K562 (cell line): ENCODE results near the gene RBM15. TPM values are rescaled to one million over a fixed set of nuclear protein-coding genes. Genes with fewer than 3 reads are reported as not detected.

ENCODE experiments used
- RBM22 ChIP-seq: fragments of 200-400 bp; formaldehyde crosslinking; IDR thresholded peaks from 2 replicates; pipeline ENCODE4 v1.6.1; 2018; ENCODE audit warnings: low read length, low read depth; ENCODE audit not compliant: poor library complexity, severe bottlenecking
- SIRT6 ChIP-seq: IDR thresholded peaks from one replicate; pipeline ENCODE4 v1.6.1; 2012; ENCODE audit warnings: low read depth, mild to moderate bottlenecking, control low read depth, inconsistent platforms, low read length, moderate library complexity
- ZNF592 ChIP-seq: fragments of 450-650 bp; IDR thresholded peaks from 2 replicates; pipeline ENCODE4 v1.6.1; 2017; ENCODE audit warnings: antibody characterized with exemption, mild to moderate bottlenecking
- ZNF77 ChIP-seq: fragments of 250-450 bp; sonication (Bioruptor Pico); IDR thresholded peaks from 2 replicates; pipeline ENCODE4 v1.5.0; 2020
- polyA plus RNA-seq, 8 experiments: library from polyadenylated mRNA; depleted of rRNA in 4 of 8; stranded (reverse) in 5 of 8; unstranded in 3 of 8; fragments of >200 nt; fragmentation: Nextera tagmentation in 2 of 8; fragmentation: Illumina TruSeq in 1 of 8; extraction: Ambion mirVana in 2 of 8; extraction: Trizol in 1 of 8; gene quantifications; 2 replicates each; pipeline versions ENCODE4 v1.2.1 to v1.2.3, GENCODE V29; 2011 to 2014; ENCODE audit warnings: inconsistent platforms in 1 of 8, missing spikeins in 1 of 8
- total RNA-seq, 7 experiments: library from RNA; depleted of rRNA in 6 of 7; stranded (reverse); fragments of >200 nt in 6 of 7; fragmentation: Illumina TruSeq in 2 of 7; extraction: Trizol in 2 of 7; gene quantifications; 2 replicates each; pipeline versions ENCODE4 v1.2.1 to v1.2.3, GENCODE V29; 2011 to 2021; ENCODE audit warnings: low replicate concordance in 1 of 7
- TF ChIP-seq, protein P1 (sequence below): fragments of 450-650 bp; IDR thresholded peaks from 2 replicates; pipeline ENCODE4 v1.6.1; 2016; ENCODE audit warnings: borderline replicate concordance
- TF ChIP-seq, protein P2 (sequence below): fragments of 450-650 bp; IDR thresholded peaks from 2 replicates; pipeline ENCODE4 v1.6.1; 2016; ENCODE audit warnings: mild to moderate bottlenecking, moderate library complexity

Gene RBM15
- total and polyA plus RNA-seq, 9 of the 15 experiments (the other 6 are each of a cell fraction or from before 2014, with no cell fraction given), result 2.4 to 63.4 (median 28.2) TPM

- TF ChIP-seq, protein P1, sequence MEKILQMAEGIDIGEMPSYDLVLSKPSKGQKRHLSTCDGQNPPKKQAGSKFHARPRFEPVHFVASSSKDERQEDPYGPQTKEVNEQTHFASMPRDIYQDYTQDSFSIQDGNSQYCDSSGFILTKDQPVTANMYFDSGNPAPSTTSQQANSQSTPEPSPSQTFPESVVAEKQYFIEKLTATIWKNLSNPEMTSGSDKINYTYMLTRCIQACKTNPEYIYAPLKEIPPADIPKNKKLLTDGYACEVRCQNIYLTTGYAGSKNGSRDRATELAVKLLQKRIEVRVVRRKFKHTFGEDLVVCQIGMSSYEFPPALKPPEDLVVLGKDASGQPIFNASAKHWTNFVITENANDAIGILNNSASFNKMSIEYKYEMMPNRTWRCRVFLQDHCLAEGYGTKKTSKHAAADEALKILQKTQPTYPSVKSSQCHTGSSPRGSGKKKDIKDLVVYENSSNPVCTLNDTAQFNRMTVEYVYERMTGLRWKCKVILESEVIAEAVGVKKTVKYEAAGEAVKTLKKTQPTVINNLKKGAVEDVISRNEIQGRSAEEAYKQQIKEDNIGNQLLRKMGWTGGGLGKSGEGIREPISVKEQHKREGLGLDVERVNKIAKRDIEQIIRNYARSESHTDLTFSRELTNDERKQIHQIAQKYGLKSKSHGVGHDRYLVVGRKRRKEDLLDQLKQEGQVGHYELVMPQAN, result peak; percentile 85; the same call in 1 of the 2 replicates
- TF ChIP-seq ZNF592 (no peak; the same call in none of the 2 replicates), ZNF77 (CRISPR knock-in tag) (no peak), RBM22 (peak; percentile 88), SIRT6 (no peak)
- TF ChIP-seq, protein P2, sequence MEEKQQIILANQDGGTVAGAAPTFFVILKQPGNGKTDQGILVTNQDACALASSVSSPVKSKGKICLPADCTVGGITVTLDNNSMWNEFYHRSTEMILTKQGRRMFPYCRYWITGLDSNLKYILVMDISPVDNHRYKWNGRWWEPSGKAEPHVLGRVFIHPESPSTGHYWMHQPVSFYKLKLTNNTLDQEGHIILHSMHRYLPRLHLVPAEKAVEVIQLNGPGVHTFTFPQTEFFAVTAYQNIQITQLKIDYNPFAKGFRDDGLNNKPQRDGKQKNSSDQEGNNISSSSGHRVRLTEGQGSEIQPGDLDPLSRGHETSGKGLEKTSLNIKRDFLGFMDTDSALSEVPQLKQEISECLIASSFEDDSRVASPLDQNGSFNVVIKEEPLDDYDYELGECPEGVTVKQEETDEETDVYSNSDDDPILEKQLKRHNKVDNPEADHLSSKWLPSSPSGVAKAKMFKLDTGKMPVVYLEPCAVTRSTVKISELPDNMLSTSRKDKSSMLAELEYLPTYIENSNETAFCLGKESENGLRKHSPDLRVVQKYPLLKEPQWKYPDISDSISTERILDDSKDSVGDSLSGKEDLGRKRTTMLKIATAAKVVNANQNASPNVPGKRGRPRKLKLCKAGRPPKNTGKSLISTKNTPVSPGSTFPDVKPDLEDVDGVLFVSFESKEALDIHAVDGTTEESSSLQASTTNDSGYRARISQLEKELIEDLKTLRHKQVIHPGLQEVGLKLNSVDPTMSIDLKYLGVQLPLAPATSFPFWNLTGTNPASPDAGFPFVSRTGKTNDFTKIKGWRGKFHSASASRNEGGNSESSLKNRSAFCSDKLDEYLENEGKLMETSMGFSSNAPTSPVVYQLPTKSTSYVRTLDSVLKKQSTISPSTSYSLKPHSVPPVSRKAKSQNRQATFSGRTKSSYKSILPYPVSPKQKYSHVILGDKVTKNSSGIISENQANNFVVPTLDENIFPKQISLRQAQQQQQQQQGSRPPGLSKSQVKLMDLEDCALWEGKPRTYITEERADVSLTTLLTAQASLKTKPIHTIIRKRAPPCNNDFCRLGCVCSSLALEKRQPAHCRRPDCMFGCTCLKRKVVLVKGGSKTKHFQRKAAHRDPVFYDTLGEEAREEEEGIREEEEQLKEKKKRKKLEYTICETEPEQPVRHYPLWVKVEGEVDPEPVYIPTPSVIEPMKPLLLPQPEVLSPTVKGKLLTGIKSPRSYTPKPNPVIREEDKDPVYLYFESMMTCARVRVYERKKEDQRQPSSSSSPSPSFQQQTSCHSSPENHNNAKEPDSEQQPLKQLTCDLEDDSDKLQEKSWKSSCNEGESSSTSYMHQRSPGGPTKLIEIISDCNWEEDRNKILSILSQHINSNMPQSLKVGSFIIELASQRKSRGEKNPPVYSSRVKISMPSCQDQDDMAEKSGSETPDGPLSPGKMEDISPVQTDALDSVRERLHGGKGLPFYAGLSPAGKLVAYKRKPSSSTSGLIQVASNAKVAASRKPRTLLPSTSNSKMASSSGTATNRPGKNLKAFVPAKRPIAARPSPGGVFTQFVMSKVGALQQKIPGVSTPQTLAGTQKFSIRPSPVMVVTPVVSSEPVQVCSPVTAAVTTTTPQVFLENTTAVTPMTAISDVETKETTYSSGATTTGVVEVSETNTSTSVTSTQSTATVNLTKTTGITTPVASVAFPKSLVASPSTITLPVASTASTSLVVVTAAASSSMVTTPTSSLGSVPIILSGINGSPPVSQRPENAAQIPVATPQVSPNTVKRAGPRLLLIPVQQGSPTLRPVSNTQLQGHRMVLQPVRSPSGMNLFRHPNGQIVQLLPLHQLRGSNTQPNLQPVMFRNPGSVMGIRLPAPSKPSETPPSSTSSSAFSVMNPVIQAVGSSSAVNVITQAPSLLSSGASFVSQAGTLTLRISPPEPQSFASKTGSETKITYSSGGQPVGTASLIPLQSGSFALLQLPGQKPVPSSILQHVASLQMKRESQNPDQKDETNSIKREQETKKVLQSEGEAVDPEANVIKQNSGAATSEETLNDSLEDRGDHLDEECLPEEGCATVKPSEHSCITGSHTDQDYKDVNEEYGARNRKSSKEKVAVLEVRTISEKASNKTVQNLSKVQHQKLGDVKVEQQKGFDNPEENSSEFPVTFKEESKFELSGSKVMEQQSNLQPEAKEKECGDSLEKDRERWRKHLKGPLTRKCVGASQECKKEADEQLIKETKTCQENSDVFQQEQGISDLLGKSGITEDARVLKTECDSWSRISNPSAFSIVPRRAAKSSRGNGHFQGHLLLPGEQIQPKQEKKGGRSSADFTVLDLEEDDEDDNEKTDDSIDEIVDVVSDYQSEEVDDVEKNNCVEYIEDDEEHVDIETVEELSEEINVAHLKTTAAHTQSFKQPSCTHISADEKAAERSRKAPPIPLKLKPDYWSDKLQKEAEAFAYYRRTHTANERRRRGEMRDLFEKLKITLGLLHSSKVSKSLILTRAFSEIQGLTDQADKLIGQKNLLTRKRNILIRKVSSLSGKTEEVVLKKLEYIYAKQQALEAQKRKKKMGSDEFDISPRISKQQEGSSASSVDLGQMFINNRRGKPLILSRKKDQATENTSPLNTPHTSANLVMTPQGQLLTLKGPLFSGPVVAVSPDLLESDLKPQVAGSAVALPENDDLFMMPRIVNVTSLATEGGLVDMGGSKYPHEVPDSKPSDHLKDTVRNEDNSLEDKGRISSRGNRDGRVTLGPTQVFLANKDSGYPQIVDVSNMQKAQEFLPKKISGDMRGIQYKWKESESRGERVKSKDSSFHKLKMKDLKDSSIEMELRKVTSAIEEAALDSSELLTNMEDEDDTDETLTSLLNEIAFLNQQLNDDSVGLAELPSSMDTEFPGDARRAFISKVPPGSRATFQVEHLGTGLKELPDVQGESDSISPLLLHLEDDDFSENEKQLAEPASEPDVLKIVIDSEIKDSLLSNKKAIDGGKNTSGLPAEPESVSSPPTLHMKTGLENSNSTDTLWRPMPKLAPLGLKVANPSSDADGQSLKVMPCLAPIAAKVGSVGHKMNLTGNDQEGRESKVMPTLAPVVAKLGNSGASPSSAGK, result peak; percentile 97
These were observed 780 bp upstream of the RBM15 start (continued) for GRCh38 chr1:110338309-110338885.
